ENCODE measurements around the gene RHOU.

DNA sequence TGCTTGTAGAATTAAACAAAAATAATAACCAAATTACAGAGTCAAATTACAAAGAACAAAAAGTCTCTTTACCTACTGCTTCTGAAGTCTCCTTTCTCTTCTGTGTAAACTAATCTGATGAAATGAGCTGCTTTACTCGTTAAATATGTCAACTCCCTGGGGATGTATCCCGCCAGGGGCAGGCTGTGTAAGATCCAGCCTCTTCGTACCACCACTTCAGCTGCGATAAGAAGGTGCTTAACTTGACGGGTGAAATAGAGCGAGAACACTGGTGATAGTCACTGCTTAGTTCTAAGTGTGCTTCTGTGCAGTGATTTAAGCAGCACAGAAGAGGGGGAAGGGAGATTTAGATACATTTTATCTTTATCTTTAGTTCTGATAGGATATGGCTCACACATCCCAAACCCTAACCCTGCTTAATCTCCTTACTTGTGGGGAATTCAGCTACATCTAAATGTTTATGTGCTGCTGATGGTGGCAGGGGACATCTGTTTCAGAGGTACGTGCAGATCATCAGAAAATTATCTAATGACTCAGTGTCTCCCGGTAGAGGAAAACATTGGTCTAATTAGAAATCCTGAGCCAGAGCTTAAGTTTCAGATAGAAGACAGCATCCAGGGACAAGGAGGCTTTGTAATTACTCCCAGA lies 46.0 kb downstream of the RHOU start:
- TF ChIP-seq POLR2AphosphoS5 (IDR thresholded peaks at IDR 0.05) = no peak
- TF ChIP-seq, protein P1, sequence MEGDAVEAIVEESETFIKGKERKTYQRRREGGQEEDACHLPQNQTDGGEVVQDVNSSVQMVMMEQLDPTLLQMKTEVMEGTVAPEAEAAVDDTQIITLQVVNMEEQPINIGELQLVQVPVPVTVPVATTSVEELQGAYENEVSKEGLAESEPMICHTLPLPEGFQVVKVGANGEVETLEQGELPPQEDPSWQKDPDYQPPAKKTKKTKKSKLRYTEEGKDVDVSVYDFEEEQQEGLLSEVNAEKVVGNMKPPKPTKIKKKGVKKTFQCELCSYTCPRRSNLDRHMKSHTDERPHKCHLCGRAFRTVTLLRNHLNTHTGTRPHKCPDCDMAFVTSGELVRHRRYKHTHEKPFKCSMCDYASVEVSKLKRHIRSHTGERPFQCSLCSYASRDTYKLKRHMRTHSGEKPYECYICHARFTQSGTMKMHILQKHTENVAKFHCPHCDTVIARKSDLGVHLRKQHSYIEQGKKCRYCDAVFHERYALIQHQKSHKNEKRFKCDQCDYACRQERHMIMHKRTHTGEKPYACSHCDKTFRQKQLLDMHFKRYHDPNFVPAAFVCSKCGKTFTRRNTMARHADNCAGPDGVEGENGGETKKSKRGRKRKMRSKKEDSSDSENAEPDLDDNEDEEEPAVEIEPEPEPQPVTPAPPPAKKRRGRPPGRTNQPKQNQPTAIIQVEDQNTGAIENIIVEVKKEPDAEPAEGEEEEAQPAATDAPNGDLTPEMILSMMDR (IDR thresholded peaks at IDR 0.05) = no peak
- no peak for TF ChIP-seq POLR2A (IDR thresholded peaks at IDR 0.05)
- no peak for TF ChIP-seq EP300 (IDR thresholded peaks at IDR 0.05)
